CD14-positive monocyte (primary cell): ENCODE data around the gene ARHGAP35. TPM values are rescaled to one million over a fixed set of nuclear protein-coding genes. Genes with fewer than 3 reads are reported as not detected.

Experiments used
- DNase-seq, 3 donors: peaks; one replicate each; pipeline ENCODE4 v3.0.0-alpha.2; 2011 to 2022
- H2AFZ ChIP-seq: 2 replicates; pipeline ENCODE4 v1.6.0; 2012; ENCODE audit warnings: mild to moderate bottlenecking, low read depth, low read length, inconsistent platforms; ENCODE audit not compliant: insufficient read depth, poor library complexity, severe bottlenecking
- H3K27ac ChIP-seq, 2 donors: 1 replicate in 1 of 2; 2 replicates in 1 of 2; pipeline ENCODE4 v1.5.1; 2012 to 2013; ENCODE audit warnings: low read length in 2 of 2, control low read depth in 1 of 2, inconsistent platforms in 1 of 2, low read depth in 1 of 2, mild to moderate bottlenecking in 1 of 2
- H3K27me3 ChIP-seq, 2 donors: one replicate each; pipeline versions ENCODE4 v1.6.0 to v1.6.1; 2011 to 2013; ENCODE audit warnings: low read length in 2 of 2; ENCODE audit not compliant: control insufficient read depth in 2 of 2, insufficient read depth in 2 of 2
- H3K36me3 ChIP-seq, 2 donors: replicated peaks in 1 of 2; 1 replicate in 1 of 2; 2 replicates in 1 of 2; pipeline versions ENCODE4 v1.5.1 to v1.6.1; 2012 to 2013; ENCODE audit warnings: low read length in 2 of 2, control low read depth in 1 of 2, inconsistent platforms in 1 of 2, mild to moderate bottlenecking in 1 of 2; ENCODE audit not compliant: insufficient read depth in 2 of 2, control insufficient read depth in 1 of 2
- H3K4me1 ChIP-seq, 2 donors: 1 replicate in 1 of 2; 2 replicates in 1 of 2; pipeline versions ENCODE4 v1.5.1 to v1.6.1; 2012 to 2013; ENCODE audit warnings: low read length in 2 of 2, control low read depth in 1 of 2, inconsistent platforms in 1 of 2, mild to moderate bottlenecking in 1 of 2, moderate library complexity in 1 of 2; ENCODE audit not compliant: insufficient read depth in 2 of 2, control insufficient read depth in 1 of 2
- H3K4me2 ChIP-seq: replicated peaks from 2 replicates; pipeline ENCODE3; 2012; ENCODE audit warnings: low read length, moderate library complexity, mild to moderate bottlenecking; ENCODE audit not compliant: poor library complexity, severe bottlenecking; ENCODE audit errors: extremely low read depth
- H3K4me3 ChIP-seq, 3 experiments: fragments of 200-600 bp in 1 of 3; sonication (generic) in 1 of 3; replicated peaks in 1 of 3; 1 replicate in 2 of 3; 2 replicates in 1 of 3; pipeline ENCODE4 v1.5.1; 2011 to 2013; ENCODE audit warnings: low read length in 3 of 3, mild to moderate bottlenecking in 3 of 3, control low read depth in 2 of 3, low read depth in 2 of 3, inconsistent platforms in 1 of 3, moderate library complexity in 1 of 3
- H3K79me2 ChIP-seq: 2 replicates; pipeline ENCODE4 v1.6.0; 2012; ENCODE audit warnings: mild to moderate bottlenecking, control low read depth, inconsistent platforms, low read length, moderate library complexity; ENCODE audit not compliant: insufficient read depth
- H3K9ac ChIP-seq: 2 replicates; pipeline ENCODE4 v1.6.0; 2017; ENCODE audit warnings: low read length, mild to moderate bottlenecking; ENCODE audit not compliant: insufficient read depth, poor library complexity, severe bottlenecking
- H3K9me3 ChIP-seq, 2 donors: replicated peaks in 1 of 2; 1 replicate in 1 of 2; 2 replicates in 1 of 2; pipeline versions ENCODE4 v1.5.1 to v1.6.1; 2012 to 2013; ENCODE audit warnings: low read length in 2 of 2, control low read depth in 1 of 2; ENCODE audit not compliant: control insufficient read depth in 1 of 2, insufficient read depth in 1 of 2
- H4K20me1 ChIP-seq: 2 replicates; pipeline ENCODE4 v1.6.0; 2012; ENCODE audit warnings: mild to moderate bottlenecking, low read length, control low read depth, moderate library complexity; ENCODE audit not compliant: insufficient read depth
- H3K27ac Mint-ChIP-seq, 7 donors: one replicate each; pipeline ENCODE4 v1.8.0; 2020; ENCODE audit warnings: mild to moderate bottlenecking in 7 of 7, mixed read lengths in 7 of 7, moderate library complexity in 6 of 7, inconsistent platforms in 2 of 7
- H3K27me3 Mint-ChIP-seq, 3 donors: one replicate each; pipeline ENCODE4 v1.8.0; 2021 to 2022; ENCODE audit warnings: low read depth in 3 of 3, mild to moderate bottlenecking in 3 of 3, mixed read lengths in 3 of 3, moderate library complexity in 3 of 3, inconsistent platforms in 1 of 3
- H3K36me3 Mint-ChIP-seq, 2 donors: one replicate each; pipeline ENCODE4 v1.8.0; 2020; ENCODE audit warnings: mixed read lengths in 2 of 2, inconsistent platforms in 1 of 2, mild to moderate bottlenecking in 1 of 2
- H3K4me1 Mint-ChIP-seq: one replicate; pipeline ENCODE4 v1.8.0; 2020; ENCODE audit warnings: mild to moderate bottlenecking, mixed read lengths
- H3K4me3 Mint-ChIP-seq, 2 donors: one replicate each; pipeline ENCODE4 v1.8.0; 2020; ENCODE audit warnings: mild to moderate bottlenecking in 2 of 2, mixed read lengths in 2 of 2, moderate library complexity in 1 of 2
- H3K9me3 Mint-ChIP-seq, 7 donors: one replicate each; pipeline ENCODE4 v1.8.0; 2020 to 2022; ENCODE audit warnings: mixed read lengths in 7 of 7, mild to moderate bottlenecking in 6 of 7, moderate library complexity in 6 of 7, inconsistent platforms in 2 of 7
- CTCF ChIP-seq: fragments of 200-600 bp; IDR thresholded peaks from one replicate; pipeline ENCODE4 v1.8.0; 2022; ENCODE audit warnings: antibody characterized with exemption, mild to moderate bottlenecking
- WGBS: methylation state at CpG from one replicate; pipeline ENCODE4 v1.1.5; 2013; ENCODE audit warnings: missing lambda C conversion rate; ENCODE audit not compliant: insufficient coverage; 5-methylcytosine and 5-hydroxymethylcytosine counted together
- intact Hi-C, 2 donors: fragments of 100-400 bp; cut with micrococcal nuclease; formaldehyde crosslinking; loops; one replicate each; pipeline versions ENCODE4 v1.15.0 to v1.15.1; 2023
- polyA plus RNA-seq, 3 donors: library from polyadenylated mRNA; depleted of rRNA in 1 of 3; unstranded in 2 of 3; stranded (reverse) in 1 of 3; fragments of 300-500 nt in 2 of 3; fragments of >200 nt in 1 of 3; fragmentation: Illumina TruSeq in 2 of 3; gene quantifications; 1 replicate in 2 of 3; 2 replicates in 1 of 3; pipeline ENCODE4 v1.2.3, GENCODE V29; 2012 to 2021

Gene ARHGAP35
- polyA plus RNA-seq, 3 donors, result 1.5 to 7.6 (median 2.0) TPM

DNA sequence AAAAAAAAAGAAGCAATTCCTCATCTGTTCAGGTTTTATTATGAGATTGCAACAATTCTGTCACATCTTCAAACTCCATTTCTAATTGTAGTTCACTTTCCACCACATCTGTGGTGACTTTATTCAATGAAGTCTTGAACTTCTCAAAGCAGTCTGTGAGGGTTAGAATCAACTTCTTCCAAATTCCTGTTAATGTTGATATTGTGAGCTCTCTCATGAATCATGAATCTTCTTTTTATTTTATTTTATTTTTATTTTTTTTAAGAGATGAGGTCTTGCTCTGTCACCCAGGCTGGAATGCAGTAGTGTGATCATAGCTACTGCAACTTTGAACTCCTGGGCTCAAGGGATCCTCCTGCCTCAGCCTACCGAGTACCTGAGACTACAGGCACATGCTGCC is 19.6 kb downstream of the ARHGAP35 start:
- Histone ChIP-seq H3K79me2 (peaks cover 56% of the 10 kb centered on the region), H3K4me1 (no peaks in the 10 kb centered on the region), H3K9me3 (no peaks in the 10 kb centered on the region), H4K20me1 (peaks cover 35% of the 10 kb centered on the region), H3K4me2 (no peak overlapping the region), H3K9ac (no peak overlapping the region), H2AFZ (no peak overlapping the region), H3K36me3 (peaks cover 0 to 6% of the 10 kb centered on the region in 2 donors), H3K4me3 (no peak overlapping the region), H3K27me3 (no peaks in the 10 kb centered on the region), H3K27ac (no peak overlapping the region)
- intact Hi-C loops, result no loop called here
- WGBS, result no CpG with 5 or more reads among the region's 1 CpG
- no peak overlapping the region for H3K27ac Mint-ChIP-seq
- H3K9me3 Mint-ChIP-seq, result no peaks in the 10 kb centered on the region
- peaks cover 1% of the 10 kb centered on the region for H3K4me1 Mint-ChIP-seq
- H3K36me3 Mint-ChIP-seq, result peaks cover 5 to 7% of the 10 kb centered on the region in 2 donors
- DNase-seq, result no peak
- H3K4me3 Mint-ChIP-seq, result no peak overlapping the region
- TF ChIP-seq CTCF, result no peak
- H3K27me3 Mint-ChIP-seq, result no peaks in the 10 kb centered on the region

- Histone ChIP-seq H3K27me3 (no peaks in the 10 kb centered on the region), H3K4me2 (no peak overlapping the region), H3K9me3 (no peaks in the 10 kb centered on the region), H3K4me3 (no peak overlapping the region), H3K79me2 (peaks cover 56% of the 10 kb centered on the region), H3K4me1 (no peaks in the 10 kb centered on the region), H3K36me3 (no peaks in the 10 kb centered on the region), H3K27ac (no peak overlapping the region), H2AFZ (no peak overlapping the region), H3K9ac (no peak overlapping the region), H4K20me1 (peaks cover 34% of the 10 kb centered on the region)
- Mint-ChIP-seq H3K4me3 (no peak overlapping the region), H3K4me1 (peaks cover 2% of the 10 kb centered on the region), H3K27ac (no peak overlapping the region), H3K27me3 (no peaks in the 10 kb centered on the region), H3K36me3 (peaks cover 0 to 4% of the 10 kb centered on the region in 2 donors), H3K9me3 (no peaks in the 10 kb centered on the region)
- no peak for DNase-seq
- no peak for TF ChIP-seq CTCF
- 100% methylated on average over 4 of the region's 4 CpGs for WGBS
- intact Hi-C loops, result no loop called here
These were observed 20.3 kb downstream of the ARHGAP35 start for GRCh38 chr19:46881092-46881491.
